Neural cell (in vitro differentiated cells): ENCODE data around the gene FOXK1.

Experiments used
- EP300 ChIP-seq: fragments of 450-650 bp; conservative IDR thresholded peaks from 2 replicates; pipeline ENCODE4 v1.6.1; 2014; ENCODE audit warnings: antibody characterized with exemption, mild to moderate bottlenecking, moderate library complexity; ENCODE audit not compliant: poor library complexity, severe bottlenecking
- POLR2AphosphoS5 ChIP-seq: IDR thresholded peaks from 2 replicates; pipeline ENCODE4 v1.6.1; 2012
- TF ChIP-seq, protein P1 (sequence below): fragments of 450-650 bp; IDR thresholded peaks from 2 replicates; pipeline ENCODE4 v1.5.1; 2014; ENCODE audit warnings: antibody characterized with exemption, mild to moderate bottlenecking, moderate library complexity; ENCODE audit not compliant: poor library complexity, severe bottlenecking

DNA sequence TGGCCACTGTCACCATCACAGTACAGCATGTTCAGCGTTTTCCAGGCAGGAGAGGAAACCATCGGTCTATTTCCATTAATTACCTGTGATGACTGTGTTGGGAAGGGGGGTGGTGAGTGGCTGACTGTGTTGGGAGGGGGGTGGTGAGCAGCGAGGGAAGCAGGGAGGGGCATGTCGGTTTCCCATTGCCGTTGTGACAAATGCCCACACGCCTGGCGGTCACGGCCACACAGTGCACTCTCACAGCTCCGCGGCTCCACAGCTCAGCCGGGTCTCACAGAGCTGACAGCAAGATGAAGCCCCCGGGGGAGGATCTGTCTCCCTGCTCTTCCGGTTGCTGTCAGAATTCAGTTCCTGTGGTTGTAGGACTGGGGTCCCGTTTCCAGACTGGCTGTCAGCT is 132.3 kb downstream of the FOXK1 start:
- TF ChIP-seq EP300: no peak
- TF ChIP-seq, protein P1, sequence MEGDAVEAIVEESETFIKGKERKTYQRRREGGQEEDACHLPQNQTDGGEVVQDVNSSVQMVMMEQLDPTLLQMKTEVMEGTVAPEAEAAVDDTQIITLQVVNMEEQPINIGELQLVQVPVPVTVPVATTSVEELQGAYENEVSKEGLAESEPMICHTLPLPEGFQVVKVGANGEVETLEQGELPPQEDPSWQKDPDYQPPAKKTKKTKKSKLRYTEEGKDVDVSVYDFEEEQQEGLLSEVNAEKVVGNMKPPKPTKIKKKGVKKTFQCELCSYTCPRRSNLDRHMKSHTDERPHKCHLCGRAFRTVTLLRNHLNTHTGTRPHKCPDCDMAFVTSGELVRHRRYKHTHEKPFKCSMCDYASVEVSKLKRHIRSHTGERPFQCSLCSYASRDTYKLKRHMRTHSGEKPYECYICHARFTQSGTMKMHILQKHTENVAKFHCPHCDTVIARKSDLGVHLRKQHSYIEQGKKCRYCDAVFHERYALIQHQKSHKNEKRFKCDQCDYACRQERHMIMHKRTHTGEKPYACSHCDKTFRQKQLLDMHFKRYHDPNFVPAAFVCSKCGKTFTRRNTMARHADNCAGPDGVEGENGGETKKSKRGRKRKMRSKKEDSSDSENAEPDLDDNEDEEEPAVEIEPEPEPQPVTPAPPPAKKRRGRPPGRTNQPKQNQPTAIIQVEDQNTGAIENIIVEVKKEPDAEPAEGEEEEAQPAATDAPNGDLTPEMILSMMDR: no peak
- TF ChIP-seq POLR2AphosphoS5: peak; percentile 5
